HG02938 (cell line): ENCODE measurements around the gene PARVG.

Source experiments
- ATAC-seq: cut with Tn5 transposase; IDR thresholded peaks from one replicate; pipeline ENCODE4 v1.9.1; 2021; ENCODE audit warnings: mild to moderate bottlenecking, moderate library complexity; ENCODE audit not compliant: unreplicated experiment

PARVG gene

DNA sequence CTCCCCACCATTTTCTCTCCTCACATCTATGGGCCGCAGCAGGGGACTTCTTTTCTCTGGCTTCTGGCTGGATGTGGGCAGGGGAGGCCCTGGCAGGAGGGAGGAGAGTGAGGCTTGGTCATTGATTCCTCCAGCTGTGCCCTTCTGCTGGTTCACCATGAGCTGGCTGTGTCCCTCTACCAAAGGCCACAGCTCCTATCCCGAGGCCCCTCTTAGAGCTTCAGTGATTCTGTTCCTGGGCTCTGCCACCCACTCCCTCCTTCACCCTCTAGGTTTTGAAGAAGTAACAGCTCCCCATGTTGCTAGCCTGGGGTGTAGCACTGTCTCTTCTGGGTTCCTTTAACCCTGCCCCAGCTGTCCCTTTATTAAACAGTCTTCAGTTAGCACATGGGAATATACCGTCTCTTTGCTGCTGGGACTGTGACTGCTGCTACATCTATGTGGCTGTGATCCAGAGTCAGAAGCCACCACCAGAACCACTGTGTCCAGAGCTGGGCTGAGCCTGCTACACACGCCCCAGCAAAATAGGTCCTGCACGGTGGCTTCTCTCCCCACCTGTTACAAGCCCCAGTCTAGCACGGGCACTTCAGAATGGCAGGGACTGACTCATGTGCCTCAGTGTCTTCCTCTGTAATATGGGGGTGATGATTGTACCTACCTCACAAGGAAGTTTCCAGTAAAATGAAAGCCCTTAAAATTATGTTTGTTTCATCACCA lies 578 bp upstream of the PARVG start:
- ATAC-seq = no peak

- peak; percentile 46 for ATAC-seq
Observed at GRCh38 chr22:44181033-44181911, 547 bp downstream of the PARVG start.

- ATAC-seq = no peak
Observed at GRCh38 chr22:44181912-44182587, 1.3 kb downstream of the PARVG start.

- no peak for ATAC-seq
Observed at GRCh38 chr22:44182588-44183286, 2.0 kb downstream of the PARVG start.

GRCh38 chr22:44183287-44183588 lies 2.5 kb downstream of the PARVG start:
- no peak for ATAC-seq

DNA sequence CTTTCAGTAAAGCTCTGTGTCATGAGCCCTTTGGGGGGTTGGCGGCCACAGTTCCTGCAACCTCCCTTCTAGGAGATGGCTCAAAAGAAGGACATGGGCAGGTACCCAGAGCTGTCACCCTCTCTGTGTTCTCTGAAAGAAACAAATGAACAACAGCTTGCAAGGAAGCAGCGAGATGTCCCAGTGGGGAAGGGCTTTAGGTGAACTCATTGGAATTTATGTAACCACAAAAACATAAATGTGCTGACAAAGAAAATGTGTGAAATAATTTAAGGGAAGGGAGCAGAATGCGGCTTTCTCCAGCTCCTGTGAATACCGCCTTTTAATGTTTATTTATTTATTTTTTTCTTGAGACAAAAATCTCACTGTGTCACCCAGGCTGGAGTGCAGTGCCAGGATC lies 3.3 kb downstream of the PARVG start:
- ATAC-seq = no peak

DNA sequence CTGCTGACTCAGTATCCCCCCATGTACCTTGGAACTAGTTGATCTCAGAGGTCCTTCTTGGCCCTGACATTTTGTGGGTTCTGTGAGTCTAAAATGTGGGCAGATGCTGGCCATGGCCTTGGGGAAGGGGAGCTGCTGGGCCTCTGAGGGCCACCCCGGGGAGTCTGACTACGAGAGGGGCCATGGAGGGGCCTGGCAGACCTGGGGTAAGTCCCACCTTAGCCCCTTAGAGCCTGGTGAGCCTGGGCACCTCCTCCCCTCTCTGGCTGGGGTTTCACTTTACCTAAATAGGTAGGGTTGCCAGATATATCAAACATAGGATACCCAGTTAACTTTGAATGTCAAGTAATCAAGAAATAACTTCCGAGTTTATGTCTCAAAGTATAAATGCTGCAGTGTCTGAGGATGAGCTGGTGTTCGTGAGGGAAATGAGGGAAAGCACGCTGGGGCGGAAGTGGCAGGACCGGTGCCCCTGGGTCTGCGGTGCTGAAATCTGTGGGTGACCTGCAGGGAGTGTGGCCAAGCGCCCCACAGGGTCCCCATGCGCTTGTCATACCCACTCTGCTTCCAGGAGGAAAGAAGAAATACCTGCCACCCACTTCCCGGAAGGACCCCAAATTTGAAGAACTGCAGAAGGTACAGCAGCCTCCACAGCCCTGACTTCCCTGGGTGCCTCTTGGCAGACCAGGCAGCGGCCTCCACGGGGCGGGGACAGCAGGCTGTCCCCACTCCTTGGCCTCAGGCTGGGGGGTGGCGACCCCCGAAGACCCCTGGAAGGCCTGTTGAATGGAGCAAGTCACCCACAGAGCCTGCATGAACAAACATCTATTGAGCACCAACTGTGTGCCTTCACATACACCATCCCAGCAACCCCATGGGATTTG lies 4.8 kb downstream of the PARVG start:
- ATAC-seq = no peak

DNA sequence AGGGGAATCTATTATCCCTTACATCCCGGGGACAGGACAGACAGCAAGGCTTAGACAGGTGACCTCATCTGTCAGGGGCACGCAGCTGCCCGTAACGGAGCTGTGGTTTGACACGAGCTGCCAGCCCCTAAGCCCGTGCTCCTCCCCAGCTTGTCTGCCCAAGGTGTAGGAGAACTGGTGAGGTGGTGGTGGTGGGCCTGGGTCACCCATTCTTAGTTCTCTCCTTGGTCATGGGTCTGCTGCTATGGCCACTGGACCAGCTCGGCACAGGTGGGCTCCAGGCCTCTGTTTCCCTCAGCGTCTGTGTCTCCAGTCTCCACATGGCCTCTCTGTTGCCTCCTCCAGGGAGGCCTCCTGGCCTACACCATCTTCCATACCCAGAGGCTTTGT lies 5.4 kb downstream of the PARVG start:
- no peak for ATAC-seq

- no peak for ATAC-seq
Observed at GRCh38 chr22:44186737-44187136, 6.0 kb downstream of the PARVG start.

DNA sequence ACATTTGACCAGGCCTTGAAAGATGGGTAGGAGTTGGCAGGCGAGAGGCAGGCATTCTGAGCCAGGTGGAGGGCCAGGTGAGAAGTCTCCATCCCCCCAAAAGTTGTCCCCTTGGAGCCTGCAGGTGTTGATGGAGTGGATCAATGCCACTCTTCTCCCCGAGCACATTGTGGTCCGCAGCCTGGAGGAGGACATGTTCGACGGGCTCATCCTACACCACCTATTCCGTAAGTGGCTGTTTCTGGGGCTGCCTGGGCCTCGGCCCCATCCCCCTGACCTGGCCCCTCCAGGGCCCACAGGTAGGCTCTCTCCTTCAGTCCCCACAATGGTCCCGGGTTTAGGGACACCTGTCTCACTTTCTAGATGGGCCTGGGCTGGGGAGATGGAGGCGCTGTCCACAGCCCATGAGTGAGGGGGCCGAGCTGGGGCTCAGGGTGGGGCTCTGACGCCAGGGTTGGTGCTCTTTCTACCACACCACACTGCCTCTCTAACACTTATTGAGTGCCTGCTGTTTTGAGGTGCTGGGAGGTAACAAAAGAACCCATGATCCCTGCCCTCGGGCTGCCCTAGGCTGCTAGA lies 7.0 kb downstream of the PARVG start:
- ATAC-seq = no peak

DNA sequence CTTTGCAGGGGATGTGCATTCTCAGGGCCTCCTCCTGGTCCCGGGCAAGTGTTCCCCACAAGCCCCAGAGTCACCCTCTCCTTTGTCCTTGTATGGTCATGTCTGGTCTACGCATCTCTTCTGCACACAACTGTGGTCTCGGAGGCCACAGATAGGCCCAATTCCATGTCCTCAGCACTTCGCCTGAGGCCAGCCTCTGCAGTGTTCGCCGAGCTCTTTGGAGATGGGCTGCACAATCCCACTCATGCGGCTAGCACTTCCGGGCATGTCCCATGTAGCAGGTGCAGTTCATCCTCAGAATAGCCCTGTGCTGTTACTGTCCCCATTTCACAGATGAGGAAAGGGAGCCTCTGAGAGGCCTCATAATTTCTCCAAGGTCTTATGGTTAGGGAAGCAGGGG lies 7.6 kb downstream of the PARVG start:
- ATAC-seq = no peak

DNA sequence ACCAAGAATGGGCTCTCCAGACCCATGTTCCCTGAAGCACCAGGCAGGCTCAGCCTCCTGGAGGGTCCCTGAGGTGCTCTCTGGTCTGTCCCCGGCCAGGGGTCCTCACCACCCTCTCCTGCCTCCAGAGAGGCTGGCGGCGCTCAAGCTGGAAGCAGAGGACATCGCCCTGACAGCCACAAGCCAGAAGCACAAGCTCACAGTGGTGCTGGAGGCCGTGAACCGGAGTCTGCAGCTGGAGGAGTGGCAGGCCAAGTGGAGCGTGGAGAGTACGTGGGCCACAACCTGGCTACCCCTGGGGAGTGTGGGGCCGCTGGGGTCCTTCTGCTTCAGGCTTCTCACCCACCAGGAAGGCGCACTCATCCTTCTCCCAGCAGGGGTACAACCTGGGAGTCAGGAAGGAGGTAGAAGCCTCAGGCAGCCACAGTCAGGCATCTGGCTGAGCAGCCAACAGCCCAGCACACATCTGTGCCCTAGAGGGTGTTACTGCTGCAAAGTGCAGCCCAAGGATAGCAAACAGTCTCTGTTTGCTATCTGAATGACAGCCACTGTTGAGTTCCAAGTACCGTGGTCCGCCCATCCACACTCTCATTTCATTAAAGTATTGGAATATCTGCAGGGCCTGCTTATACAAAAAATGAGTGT lies 8.4 kb downstream of the PARVG start:
- ATAC-seq = no peak

DNA sequence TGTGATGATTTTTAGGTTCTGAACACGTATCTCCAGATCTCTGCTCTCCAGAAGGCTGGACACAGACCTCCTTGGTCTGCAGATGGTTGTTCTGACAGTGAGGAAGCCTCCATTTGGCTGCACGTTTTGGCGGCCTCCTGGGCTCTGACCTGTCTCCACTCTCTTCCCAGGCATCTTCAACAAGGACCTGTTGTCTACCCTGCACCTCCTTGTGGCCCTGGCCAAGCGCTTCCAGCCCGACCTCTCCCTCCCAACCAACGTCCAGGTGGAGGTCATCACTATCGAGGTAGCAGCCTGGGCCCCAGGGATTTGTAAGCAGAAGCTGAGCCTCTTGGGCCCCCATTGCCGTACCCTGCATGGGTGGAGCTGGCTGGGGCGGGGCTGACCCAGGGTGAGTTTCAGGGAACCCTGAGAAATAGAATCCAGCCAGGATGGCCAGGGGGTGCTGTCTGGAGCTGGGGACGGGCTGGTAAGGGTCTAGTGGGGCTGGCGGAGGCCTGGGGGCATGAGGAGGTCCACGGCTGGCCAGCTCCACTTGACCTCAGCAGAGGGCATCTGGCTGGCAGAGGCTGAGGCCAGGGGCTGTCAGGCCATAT lies 9.8 kb downstream of the PARVG start:
- ATAC-seq = no peak

DNA sequence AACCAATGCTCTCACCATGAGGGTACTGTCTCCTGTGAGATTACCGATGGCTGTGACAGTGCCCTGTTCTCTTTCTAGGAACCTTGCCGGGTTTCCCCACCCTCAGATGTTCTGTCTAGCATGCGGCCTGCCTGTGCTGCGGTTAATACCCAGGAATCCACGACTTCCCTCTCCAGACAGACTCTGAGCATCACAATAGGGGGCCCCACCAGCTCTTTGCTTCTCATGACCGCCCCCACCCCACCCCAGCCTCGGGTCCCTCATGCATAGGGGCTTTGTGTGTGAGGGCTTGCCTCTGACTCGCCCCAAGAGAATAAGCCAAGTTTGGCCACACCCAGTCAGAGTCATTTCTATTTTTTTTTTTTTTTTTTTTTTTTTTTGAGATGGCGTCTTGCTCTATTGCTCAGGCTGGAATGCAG lies 10.3 kb downstream of the PARVG start:
- ATAC-seq = no peak

GRCh38 chr22:44192098-44192815 lies 11.5 kb downstream of the PARVG start:
- ATAC-seq = no peak

GRCh38 chr22:44192816-44193534 lies 12.2 kb downstream of the PARVG start:
- ATAC-seq = no peak

DNA sequence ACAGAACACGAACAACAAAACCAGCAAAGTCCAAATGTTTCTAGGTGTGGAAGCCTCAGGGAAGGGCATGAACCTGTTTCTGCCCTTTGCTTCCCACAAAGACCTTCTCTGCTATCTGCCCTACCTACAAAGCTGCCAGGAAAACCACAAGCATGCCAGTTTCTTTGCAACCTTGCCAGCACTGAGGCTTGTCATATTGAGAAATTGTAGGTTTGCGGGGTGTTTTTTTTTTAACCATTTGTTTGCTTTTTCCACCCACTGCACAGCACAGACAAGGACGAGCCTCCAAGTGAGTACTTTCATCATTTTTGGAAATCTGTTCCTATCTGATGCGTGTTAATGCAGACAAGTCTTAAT lies 12.8 kb downstream of the PARVG start:
- ATAC-seq = no peak

DNA sequence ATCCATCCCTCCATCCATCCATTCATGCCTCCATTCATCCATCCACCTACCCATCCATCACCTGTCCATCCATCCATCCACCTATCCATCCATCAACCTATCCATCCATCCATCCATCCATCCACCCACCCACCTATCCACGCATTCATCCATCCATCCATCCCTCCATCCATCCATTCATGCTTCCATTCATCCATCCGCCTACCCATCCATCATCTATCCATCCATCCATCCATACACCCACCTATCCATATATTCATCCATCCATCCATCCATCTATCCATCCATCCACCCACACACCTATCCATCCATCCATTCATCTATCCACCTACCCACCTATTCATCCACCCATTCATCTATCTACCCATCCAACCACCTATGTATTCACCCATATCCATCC lies 13.8 kb downstream of the PARVG start:
- ATAC-seq = no peak
